ENCODE results near the gene MLXIP.

The MLXIP gene

DNA sequence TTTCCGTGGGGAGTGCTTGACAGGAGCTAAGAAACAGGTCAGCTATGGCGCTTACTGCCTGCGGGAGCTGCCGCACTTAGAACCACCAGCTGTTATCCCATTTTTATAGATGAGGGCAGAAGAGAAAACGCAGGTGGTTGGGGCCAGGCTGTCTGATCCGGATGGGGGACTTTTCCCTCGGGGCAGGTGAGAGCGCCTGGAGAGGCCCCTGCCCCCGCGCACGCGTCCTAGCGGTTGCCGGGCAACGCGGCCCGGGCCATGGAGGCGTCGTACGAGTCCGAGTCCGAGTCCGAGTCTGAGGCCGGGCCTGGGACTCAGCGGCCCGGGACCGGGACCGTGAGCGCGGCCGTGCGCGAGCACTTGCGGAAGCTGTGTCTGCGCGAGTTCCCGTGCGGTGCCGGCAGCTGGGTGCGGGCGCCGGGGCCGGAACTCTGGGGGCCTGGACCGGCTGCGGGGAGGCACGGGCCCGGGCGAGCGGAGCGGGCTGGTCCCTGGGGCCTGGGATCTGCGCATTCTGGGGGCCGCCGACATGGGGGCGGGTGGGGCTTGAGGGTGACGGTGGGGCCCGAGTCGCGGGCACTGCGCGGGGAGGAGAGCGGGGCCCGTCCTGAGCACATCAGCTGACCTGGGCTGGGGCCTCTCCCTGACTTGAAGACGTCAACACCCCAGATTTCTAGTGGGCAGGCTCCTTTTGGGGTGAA is 104.5 kb downstream of the MLXIP start, which contains the start of gene LRRC43:
LRRC43 (plus strand) TSS at position 237 of the 701 bp plus-strand sequence; CDS start at position 259, 22 bp downstream.
- TF ChIP-seq, protein P1, sequence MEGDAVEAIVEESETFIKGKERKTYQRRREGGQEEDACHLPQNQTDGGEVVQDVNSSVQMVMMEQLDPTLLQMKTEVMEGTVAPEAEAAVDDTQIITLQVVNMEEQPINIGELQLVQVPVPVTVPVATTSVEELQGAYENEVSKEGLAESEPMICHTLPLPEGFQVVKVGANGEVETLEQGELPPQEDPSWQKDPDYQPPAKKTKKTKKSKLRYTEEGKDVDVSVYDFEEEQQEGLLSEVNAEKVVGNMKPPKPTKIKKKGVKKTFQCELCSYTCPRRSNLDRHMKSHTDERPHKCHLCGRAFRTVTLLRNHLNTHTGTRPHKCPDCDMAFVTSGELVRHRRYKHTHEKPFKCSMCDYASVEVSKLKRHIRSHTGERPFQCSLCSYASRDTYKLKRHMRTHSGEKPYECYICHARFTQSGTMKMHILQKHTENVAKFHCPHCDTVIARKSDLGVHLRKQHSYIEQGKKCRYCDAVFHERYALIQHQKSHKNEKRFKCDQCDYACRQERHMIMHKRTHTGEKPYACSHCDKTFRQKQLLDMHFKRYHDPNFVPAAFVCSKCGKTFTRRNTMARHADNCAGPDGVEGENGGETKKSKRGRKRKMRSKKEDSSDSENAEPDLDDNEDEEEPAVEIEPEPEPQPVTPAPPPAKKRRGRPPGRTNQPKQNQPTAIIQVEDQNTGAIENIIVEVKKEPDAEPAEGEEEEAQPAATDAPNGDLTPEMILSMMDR (IDR thresholded peaks at IDR 0.05; ENCODE audit: low read depth, low read length), result no peak
- H3K4me3 ChIP-seq (ENCODE audit: low read depth, low read length), result peak within 1 kb of the TSS; percentile 38
- in situ Hi-C loops (cut with HindIII; ENCODE audit: low sequenced_read_pairs), result no loop called here
- DNase-seq (ENCODE audit: low read depth, low spot score), result peak; percentile 9

DNA sequence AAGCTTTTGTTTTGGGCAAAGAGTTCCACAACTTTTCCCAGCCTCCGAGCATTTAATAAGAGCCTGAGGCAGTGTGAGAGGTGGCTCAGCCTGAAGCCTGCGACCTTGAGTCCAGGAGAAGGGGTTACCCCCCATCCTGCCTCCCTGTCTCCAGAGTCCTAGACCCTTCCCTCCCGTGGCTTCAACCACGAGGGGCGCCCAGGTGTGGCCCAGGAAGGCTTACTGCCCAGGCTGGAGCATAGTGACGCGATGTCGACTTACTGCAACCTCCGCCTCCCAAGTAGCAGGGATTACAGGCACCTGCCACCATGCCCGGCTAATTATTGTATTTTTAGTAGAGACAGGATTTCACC is 105.0 kb downstream of the MLXIP start:
- TF ChIP-seq, protein P1 (IDR thresholded peaks at IDR 0.05; ENCODE audit: low read depth, low read length), result no peak
- peak overlapping the region; percentile 38 for H3K4me3 ChIP-seq (ENCODE audit: low read depth, low read length)
- in situ Hi-C loops (cut with HindIII; ENCODE audit: low sequenced_read_pairs), result no loop called here
- DNase-seq (ENCODE audit: low read depth, low spot score), result no peak

DNA sequence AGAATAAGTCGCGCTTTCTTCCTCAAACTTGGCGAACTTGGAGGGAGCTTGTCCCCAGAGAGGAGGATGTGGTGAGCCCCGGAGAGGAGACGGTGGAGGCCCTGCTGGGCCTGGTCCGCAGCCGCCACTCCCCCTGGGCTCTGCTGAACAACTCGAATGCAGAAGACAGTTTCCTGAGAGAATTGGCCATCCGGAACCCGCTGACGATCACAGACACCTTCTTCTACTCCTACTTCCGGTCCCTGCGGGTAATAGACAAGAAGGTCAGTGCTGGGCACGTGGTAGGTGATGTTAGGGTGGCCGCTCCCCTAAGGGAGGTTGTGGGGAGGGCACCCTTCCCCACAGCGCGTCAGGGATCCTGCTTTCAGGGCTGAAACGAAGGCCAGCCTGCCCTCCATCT is 106.0 kb downstream of the MLXIP start:
- in situ Hi-C loops (cut with HindIII; ENCODE audit: low sequenced_read_pairs), result no loop called here
- H3K4me3 ChIP-seq (ENCODE audit: low read depth, low read length), result no peak overlapping the region
- no peak for DNase-seq (ENCODE audit: low read depth, low spot score)
- TF ChIP-seq, protein P1 (IDR thresholded peaks at IDR 0.05; ENCODE audit: low read depth, low read length), result no peak

DNA sequence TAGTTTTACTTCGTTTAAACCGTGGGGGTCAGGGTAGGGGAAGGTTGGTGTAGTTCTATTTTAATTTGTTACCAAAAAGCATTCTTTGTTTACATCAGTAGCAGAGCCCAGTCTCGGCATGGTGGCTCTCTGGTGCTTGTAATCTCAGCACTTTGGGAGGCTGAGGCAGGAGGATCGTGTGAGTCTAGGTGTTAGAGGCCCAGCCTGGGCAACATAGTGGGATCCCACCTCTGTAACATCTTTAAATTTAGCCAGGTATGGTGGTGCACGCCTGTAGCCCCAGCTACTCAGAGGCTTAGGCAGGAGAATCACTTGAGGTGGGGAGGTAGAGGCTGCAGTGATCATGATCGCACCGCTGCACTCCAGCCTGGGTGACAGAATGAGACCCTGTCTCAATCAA is 106.5 kb downstream of the MLXIP start:
- TF ChIP-seq, protein P1 (IDR thresholded peaks at IDR 0.05; ENCODE audit: low read depth, low read length), result no peak
- DNase-seq (ENCODE audit: low read depth, low spot score), result no peak
- H3K4me3 ChIP-seq (ENCODE audit: low read depth, low read length), result no peak overlapping the region
- in situ Hi-C loops (cut with HindIII; ENCODE audit: low sequenced_read_pairs), result no loop called here

DNA sequence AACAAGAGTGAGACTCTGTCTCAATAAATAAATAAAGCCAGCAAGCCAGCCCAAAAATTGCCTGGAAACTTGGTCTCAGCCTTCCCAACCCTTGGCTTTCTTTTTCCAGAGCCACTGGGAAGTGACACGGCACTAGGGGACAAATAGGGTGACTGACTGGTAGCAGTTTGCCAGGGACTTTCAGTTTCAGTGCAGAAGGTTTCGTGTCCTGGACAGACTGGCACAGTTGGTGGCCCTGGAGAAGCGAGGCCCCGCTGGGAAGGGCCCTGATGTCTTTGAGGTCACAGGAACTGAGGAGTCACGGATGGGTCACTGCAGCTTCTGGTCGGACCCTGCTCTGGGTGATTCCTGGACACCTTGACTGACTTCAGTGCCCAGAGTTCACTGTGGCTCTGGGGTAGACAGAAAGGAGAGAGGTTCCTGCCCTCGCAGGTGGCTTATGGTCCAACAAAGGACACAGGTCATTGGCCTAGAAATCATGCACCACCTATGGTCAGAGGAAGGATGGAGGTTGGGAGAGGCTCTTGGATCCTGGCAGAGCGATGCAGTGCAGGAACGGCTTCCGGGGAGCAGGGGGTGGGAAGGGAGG is 107.0 kb downstream of the MLXIP start:
- no peak for DNase-seq (ENCODE audit: low read depth, low spot score)
- TF ChIP-seq, protein P1 (IDR thresholded peaks at IDR 0.05; ENCODE audit: low read depth, low read length), result no peak
- no peak overlapping the region for H3K4me3 ChIP-seq (ENCODE audit: low read depth, low read length)
- in situ Hi-C loops (cut with HindIII; ENCODE audit: low sequenced_read_pairs), result no loop called here

DNA sequence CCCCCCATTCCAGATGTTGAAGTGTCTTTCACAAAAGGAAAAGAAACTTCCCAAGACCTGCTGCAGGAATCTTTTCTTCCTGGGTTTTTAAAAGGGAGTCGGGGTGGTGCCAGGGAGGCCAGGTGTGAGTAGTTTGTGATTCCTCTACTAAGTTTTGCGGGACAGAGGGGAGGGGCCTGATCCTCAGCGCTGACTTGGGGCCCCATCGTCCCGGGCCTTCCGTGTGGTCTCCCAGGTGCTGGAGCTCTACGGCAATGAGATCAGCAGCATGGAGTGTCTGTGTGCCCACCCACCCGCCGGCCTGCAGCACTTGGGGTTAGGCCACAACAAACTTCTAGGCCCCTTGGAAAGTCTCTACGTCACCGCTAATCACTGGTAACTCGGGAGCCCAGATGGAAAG is 108.9 kb downstream of the MLXIP start:
- TF ChIP-seq, protein P1 (IDR thresholded peaks at IDR 0.05; ENCODE audit: low read depth, low read length), result no peak

More for the DNA sequence above, 108.9 kb downstream of the MLXIP start:
- in situ Hi-C loops (cut with HindIII; ENCODE audit: low sequenced_read_pairs), result no loop called here
- DNase-seq (ENCODE audit: low read depth, low spot score), result no peak
- H3K4me3 ChIP-seq (ENCODE audit: low read depth, low read length), result no peak overlapping the region

All from astrocyte of the spinal cord (primary cell).